HepG2 (cell line): ENCODE data around the gene SF3B6. TPM values are rescaled to one million over a fixed set of nuclear protein-coding genes. Genes with fewer than 3 reads are reported as not detected.

ENCODE experiments used
- BATF2 ChIP-seq: sonication (generic); formaldehyde crosslinking; IDR thresholded peaks from 2 replicates; pipeline ENCODE4 v1.8.0; 2022; ENCODE audit warnings: mild to moderate bottlenecking, missing genetic modification reagents, moderate library complexity
- DRAP1 ChIP-seq: IDR thresholded peaks from 2 replicates; pipeline ENCODE4 v1.6.1; 2016; ENCODE audit warnings: missing genetic modification reagents, missing compliant biosample characterization
- HMGXB3 ChIP-seq: sonication (generic); formaldehyde crosslinking; IDR thresholded peaks from 2 replicates; pipeline ENCODE4 v1.4.0; 2020; ENCODE audit warnings: missing genetic modification reagents, borderline replicate concordance
- KLF6 ChIP-seq: IDR thresholded peaks from 2 replicates; pipeline ENCODE4 v1.8.0; 2016; ENCODE audit warnings: missing biosample characterization, missing genetic modification reagents
- MYNN ChIP-seq: sonication (generic); formaldehyde crosslinking; IDR thresholded peaks from 2 replicates; pipeline ENCODE4 v1.4.0; 2020; ENCODE audit warnings: mild to moderate bottlenecking, low read depth, missing genetic modification reagents
- NFIB ChIP-seq: sonication (generic); formaldehyde crosslinking; IDR thresholded peaks from 2 replicates; pipeline ENCODE4 v1.9.0; 2021; ENCODE audit warnings: missing genetic modification reagents, mild to moderate bottlenecking, borderline replicate concordance
- NPAS2 ChIP-seq: sonication (generic); formaldehyde crosslinking; IDR thresholded peaks from 2 replicates; pipeline ENCODE4 v1.8.0; 2022; ENCODE audit warnings: mild to moderate bottlenecking, missing genetic modification reagents, borderline replicate concordance
- PCBP2 ChIP-seq: fragments of 200-400 bp; formaldehyde crosslinking; optimal IDR thresholded peaks from 2 replicates; pipeline ENCODE3; 2018; ENCODE audit warnings: low read length, low read depth; ENCODE audit not compliant: poor library complexity, severe bottlenecking
- SRY ChIP-seq: sonication (generic); formaldehyde crosslinking; IDR thresholded peaks from 2 replicates; pipeline ENCODE4 v1.8.0; 2022; ENCODE audit warnings: mild to moderate bottlenecking, missing genetic modification reagents
- TARDBP ChIP-seq: sonication (generic); formaldehyde crosslinking; IDR thresholded peaks from 2 replicates; pipeline ENCODE4 v1.8.0; 2022; ENCODE audit warnings: mild to moderate bottlenecking, missing genetic modification reagents
- TBL1XR1 ChIP-seq: fragments of 150-350 bp; IDR thresholded peaks from 2 replicates; pipeline ENCODE4 v1.6.1; 2014; ENCODE audit warnings: borderline replicate concordance, low read length; ENCODE audit not compliant: partially characterized antibody
- YEATS4 ChIP-seq: sonication (generic); formaldehyde crosslinking; IDR thresholded peaks from 2 replicates; pipeline ENCODE4 v1.4.0; 2020; ENCODE audit warnings: missing genetic modification reagents, borderline replicate concordance
- ZBTB7B ChIP-seq: sonication (generic); formaldehyde crosslinking; IDR thresholded peaks from 2 replicates; pipeline ENCODE4 v1.4.0; 2020; ENCODE audit warnings: missing genetic modification reagents
- ZFP41 ChIP-seq: sonication (generic); formaldehyde crosslinking; IDR thresholded peaks from 2 replicates; pipeline ENCODE4 v1.4.0; 2020; ENCODE audit warnings: mild to moderate bottlenecking, missing genetic modification reagents, borderline replicate concordance
- ZNF263 ChIP-seq: sonication (generic); formaldehyde crosslinking; IDR thresholded peaks from 2 replicates; pipeline ENCODE4 v1.4.0; 2020; ENCODE audit warnings: missing genetic modification reagents
- ZNF296 ChIP-seq: sonication (generic); formaldehyde crosslinking; conservative IDR thresholded peaks from 2 replicates; pipeline ENCODE4 v1.5.0; 2020; ENCODE audit warnings: mild to moderate bottlenecking, missing genetic modification reagents
- ZNF30 ChIP-seq: sonication (generic); formaldehyde crosslinking; IDR thresholded peaks from 2 replicates; pipeline ENCODE4 v1.5.0; 2020; ENCODE audit warnings: mild to moderate bottlenecking, missing genetic modification reagents
- ZNF317 ChIP-seq: sonication (generic); formaldehyde crosslinking; IDR thresholded peaks from 2 replicates; pipeline ENCODE4 v1.5.0; 2020; ENCODE audit warnings: mild to moderate bottlenecking, missing genetic modification reagents
- ZNF503 ChIP-seq: sonication (generic); formaldehyde crosslinking; IDR thresholded peaks from 2 replicates; pipeline ENCODE4 v1.4.0; 2020; ENCODE audit warnings: missing genetic modification reagents
- ZNF577 ChIP-seq: sonication (generic); formaldehyde crosslinking; IDR thresholded peaks from 2 replicates; pipeline ENCODE4 v1.4.0; 2020; ENCODE audit warnings: mild to moderate bottlenecking, low read depth, missing genetic modification reagents, borderline replicate concordance
- ZSCAN12 ChIP-seq: sonication (generic); formaldehyde crosslinking; IDR thresholded peaks from 2 replicates; pipeline ENCODE4 v1.9.0; 2021; ENCODE audit warnings: mild to moderate bottlenecking, missing genetic modification reagents
- ZSCAN31 ChIP-seq: sonication (generic); formaldehyde crosslinking; IDR thresholded peaks from 2 replicates; pipeline ENCODE4 v1.5.0; 2020; ENCODE audit warnings: low read depth, mild to moderate bottlenecking, missing genetic modification reagents
- polyA plus RNA-seq, 8 experiments: library from polyadenylated mRNA; depleted of rRNA in 3 of 8; stranded (reverse) in 7 of 8; unstranded in 1 of 8; fragments of >200 nt; fragmentation: Illumina TruSeq in 4 of 8; extraction: Trizol in 4 of 8; gene quantifications; 2 replicates each; pipeline versions ENCODE4 v1.2.1 to v1.2.3, GENCODE V29; 2011 to 2016; ENCODE audit warnings: low read depth in 4 of 8, missing spikeins in 1 of 8, mixed read lengths in 1 of 8; ENCODE audit not compliant: insufficient read depth in 1 of 8
- total RNA-seq, 5 experiments: library from RNA; depleted of rRNA; stranded (reverse); fragments of >200 nt; fragmentation: Illumina TruSeq; extraction: Trizol; gene quantifications; 2 replicates each; pipeline ENCODE4 v1.2.3, GENCODE V29; 2016; ENCODE audit warnings: low read depth in 1 of 5

SF3B6 gene
- total and polyA plus RNA-seq, 2 of the 13 experiments (the other 11 are each of a cell fraction or from before 2014, with no cell fraction given), result 177 to 182 TPM

GRCh38 chr2:24083567-24084385, 7.7 kb upstream of the SF3B6 start (continued):
- TF ChIP-seq HMGXB3 (no peak; the same call in 1 of the 2 replicates), ZBTB7B (CRISPR knock-in tag) (no peak), NPAS2 (CRISPR knock-in tag) (no peak), PCBP2 (no peak), ZNF263 (CRISPR knock-in tag) (no peak; the same call in none of the 2 replicates), ZNF503 (CRISPR knock-in tag) (peak; percentile 30; the same call in 1 of the 2 replicates), KLF6 (CRISPR knock-in tag) (no peak), TBL1XR1 (no peak), BATF2 (CRISPR knock-in tag) (peak; percentile 84; the same call in 1 of the 2 replicates), NFIB (CRISPR knock-in tag) (no peak), ZNF317 (CRISPR knock-in tag) (0 out of 2 replicates have a peak, but pooled peaks have one; percentile 14), ZSCAN31 (CRISPR knock-in tag) (no peak; the same call in none of the 2 replicates), ZFP41 (no peak), ZSCAN12 (peak; percentile 33; the same call in 1 of the 2 replicates), ZNF577 (CRISPR knock-in tag) (0 out of 2 replicates have a peak, but pooled peaks have one; percentile 84), ZNF30 (CRISPR knock-in tag) (peak; percentile 22; the same call in 1 of the 2 replicates), TARDBP (CRISPR knock-in tag) (no peak), DRAP1 (peak; percentile 80), ZNF296 (CRISPR knock-in tag) (peak; percentile 99), MYNN (no peak), YEATS4 (CRISPR knock-in tag) (peak; percentile 95), SRY (CRISPR knock-in tag) (no peak; the same call in 1 of the 2 replicates)
